WTC11 (cell line): Measurements from ENCODE around the gene AKT2. TPM values are rescaled to one million over a fixed set of nuclear protein-coding genes. Genes with fewer than 3 reads are reported as not detected.

Source experiments
- ATAC-seq: fragments of 200-7000 bp; cut with Tn5 transposase; 2 replicates; pipeline ENCODE4 v1.10.0; 2021; ENCODE audit warnings: mild to moderate bottlenecking, moderate library complexity
- CTCF ChIA-PET: fragments of 300-600 bp; sonication (Branson Sonifier 250); formaldehyde crosslinking; loops from one replicate; lab custom pipeline; 2021; ENCODE audit warnings: antibody characterized with exemption; lab: Charles Lee
- POLR2A ChIA-PET: fragments of 350-600 bp; sonication (Branson Sonifier 250); formaldehyde crosslinking; loops from one replicate; lab custom pipeline; 2021; ENCODE audit warnings: antibody characterized with exemption; lab: Charles Lee
- DNase-seq: peaks from one replicate; pipeline ENCODE4 v3.0.0; 2021; ENCODE audit warnings: low spot score
- H3K27ac Mint-ChIP-seq: 2 replicates; pipeline ENCODE4 v1.8.0; 2021; ENCODE audit warnings: mixed read lengths
- H3K27me3 Mint-ChIP-seq: 2 replicates; pipeline ENCODE4 v1.8.0; 2021; ENCODE audit warnings: low read depth, mild to moderate bottlenecking, moderate library complexity, mixed read lengths
- H3K36me3 Mint-ChIP-seq: 2 replicates; pipeline ENCODE4 v1.8.0; 2021; ENCODE audit warnings: mixed read lengths
- H3K4me1 Mint-ChIP-seq: 2 replicates; pipeline ENCODE4 v1.8.0; 2022; ENCODE audit warnings: mixed read lengths
- H3K4me3 Mint-ChIP-seq: 2 replicates; pipeline ENCODE4 v1.8.0; 2021; ENCODE audit warnings: mild to moderate bottlenecking, moderate library complexity, mixed read lengths
- H3K9me3 Mint-ChIP-seq: 2 replicates; pipeline ENCODE4 v1.8.0; 2021; ENCODE audit warnings: mixed read lengths
- AFF4 ChIP-seq: sonication (generic); formaldehyde crosslinking; IDR thresholded peaks from 2 replicates; pipeline ENCODE4 v1.8.1; 2023; ENCODE audit warnings: mild to moderate bottlenecking, missing genetic modification reagents, borderline replicate concordance
- AR ChIP-seq: fragments of 250-450 bp; sonication (Bioruptor Pico); IDR thresholded peaks from 2 replicates; pipeline ENCODE4 v1.9.0; 2021; ENCODE audit warnings: mild to moderate bottlenecking
- ARID4B ChIP-seq: sonication (generic); formaldehyde crosslinking; IDR thresholded peaks from 2 replicates; pipeline ENCODE4 v1.8.0; 2023; ENCODE audit warnings: missing genetic modification reagents, mild to moderate bottlenecking, borderline replicate concordance
- ATF2 ChIP-seq: sonication (generic); formaldehyde crosslinking; IDR thresholded peaks from 2 replicates; pipeline ENCODE4 v1.8.1; 2022; ENCODE audit warnings: low read depth, missing genetic modification reagents, borderline replicate concordance
- CDX4 ChIP-seq: fragments of 250-450 bp; sonication (Bioruptor Pico); IDR thresholded peaks from 2 replicates; pipeline ENCODE4 v1.9.0; 2021; ENCODE audit warnings: moderate library complexity, mild to moderate bottlenecking, inconsistent platforms, borderline replicate concordance
- FOXP1 ChIP-seq: sonication (generic); formaldehyde crosslinking; IDR thresholded peaks from 2 replicates; pipeline ENCODE4 v1.8.0; 2022; ENCODE audit warnings: missing genetic modification reagents, mild to moderate bottlenecking, moderate library complexity, borderline replicate concordance
- IRF2 ChIP-seq: sonication (generic); formaldehyde crosslinking; IDR thresholded peaks from 2 replicates; pipeline ENCODE4 v1.8.0; 2022; ENCODE audit warnings: low read depth, missing genetic modification reagents, borderline replicate concordance
- JAZF1 ChIP-seq: fragments of 250-450 bp; sonication (Bioruptor Pico); IDR thresholded peaks from 2 replicates; pipeline ENCODE4 v1.9.0; 2021; ENCODE audit warnings: moderate library complexity, mild to moderate bottlenecking, inconsistent platforms
- JUN ChIP-seq: sonication (generic); formaldehyde crosslinking; IDR thresholded peaks from 2 replicates; pipeline ENCODE4 v1.8.0; 2023; ENCODE audit warnings: mild to moderate bottlenecking, missing genetic modification reagents
- RELA ChIP-seq: sonication (generic); formaldehyde crosslinking; IDR thresholded peaks from 2 replicates; pipeline ENCODE4 v1.8.1; 2022; ENCODE audit warnings: missing genetic modification reagents, mild to moderate bottlenecking, borderline replicate concordance
- SMAD3 ChIP-seq: sonication (generic); formaldehyde crosslinking; IDR thresholded peaks from 2 replicates; pipeline ENCODE4 v1.8.0; 2022; ENCODE audit warnings: missing genetic modification reagents, mild to moderate bottlenecking, borderline replicate concordance
- TEAD1 ChIP-seq: sonication (generic); formaldehyde crosslinking; IDR thresholded peaks from 2 replicates; pipeline ENCODE4 v1.8.0; 2022; ENCODE audit warnings: mild to moderate bottlenecking, missing genetic modification reagents
- TEAD4 ChIP-seq: sonication (generic); formaldehyde crosslinking; IDR thresholded peaks from 2 replicates; pipeline ENCODE4 v1.8.0; 2022; ENCODE audit warnings: mild to moderate bottlenecking, missing genetic modification reagents
- ZNF512 ChIP-seq: sonication (generic); formaldehyde crosslinking; IDR thresholded peaks from 2 replicates; pipeline ENCODE4 v1.8.1; 2022; ENCODE audit warnings: missing genetic modification reagents, borderline replicate concordance
- ZNF532 ChIP-seq: fragments of 250-450 bp; sonication (Bioruptor Pico); IDR thresholded peaks from 2 replicates; pipeline ENCODE4 v1.9.0; 2021; ENCODE audit warnings: mild to moderate bottlenecking, borderline replicate concordance
- total RNA-seq: library from RNA; stranded (reverse); gene quantifications from 3 replicates; pipeline ENCODE4 v1.2.3, GENCODE V29; 2021

The AKT2 gene
- total RNA-seq, 1 experiment from 2014 or later = 156 TPM

GRCh38 chr19:40220674-40221073 is 64.5 kb downstream of the AKT2 start (continued):
- TF ChIP-seq ARID4B (CRISPR knock-in tag) = no peak
- TF ChIP-seq CDX4 = no peak
- TF ChIP-seq TEAD4 (CRISPR knock-in tag) = no peak
- TF ChIP-seq, all 79 proteins: peak for 0

- Mint-ChIP-seq H3K27me3 (peaks cover 54% of the 10 kb centered on the region), H3K9me3 (peaks cover 5% of the 10 kb centered on the region), H3K4me1 (peaks cover 11% of the 10 kb centered on the region), H3K27ac (no peak overlapping the region), H3K36me3 (peaks cover 3% of the 10 kb centered on the region; the same call in 1 of the 2 replicates), H3K4me3 (no peak overlapping the region)
- DNase-seq (no peak), ATAC-seq (no peak)
- ChIA-PET CTCF (interaction anchor here (3.4 to 4.6 kb wide), 2 partner anchors 12 to 53 kb away, joined by 28 to 47 read pairs; no protein-coding TSS in a partner anchor), POLR2A (no interaction called here)
- TF ChIP-seq RELA (no peak), IRF2 (CRISPR knock-in tag) (no peak), ZNF512 (no peak), AR (CRISPR knock-in tag) (no peak), TEAD4 (CRISPR knock-in tag) (no peak), JAZF1 (no peak), SMAD3 (CRISPR knock-in tag) (no peak), FOXP1 (CRISPR knock-in tag) (no peak), ATF2 (CRISPR knock-in tag) (no peak), JUN (CRISPR knock-in tag) (no peak), AFF4 (CRISPR knock-in tag) (no peak), ZNF532 (no peak), TEAD1 (CRISPR knock-in tag) (no peak)
Measured at GRCh38 chr19:40219721-40220276, 65.3 kb downstream of the AKT2 start.
